Airway epithelial cell (primary cell): ENCODE measurements around the gene GLOD5. TPM values are rescaled to one million over a fixed set of nuclear protein-coding genes. Genes with fewer than 3 reads are reported as not detected.

Source experiments
- total RNA-seq: library from RNA; depleted of rRNA; stranded (reverse); fragments of >200 nt; gene quantifications from 2 replicates; pipeline ENCODE4 v1.2.3, GENCODE V29; 2015

Gene GLOD5
- not detected in 2 replicates for total RNA-seq

GRCh38 chrX:48761674-48762471 is at the start of gene GLOD5:
Gene GLOD5 (plus strand): TSS chrX:48761747. CDS start chrX:48761791, 44 bp downstream.

GRCh38 chrX:48786341-48786800 is 24.8 kb downstream of the GLOD5 start, which contains the start of gene GATA1:
Gene GATA1 (plus strand): TSS chrX:48786590. CDS start chrX:48791110, 4,520 bp downstream.

GRCh38 chrX:48801280-48802088 is 39.9 kb downstream of the GLOD5 start, which contains the start of gene HDAC6:
Gene HDAC6 (plus strand): TSS chrX:48802067. CDS start chrX:48802693, 626 bp downstream.

Other genes with a start within 250 kb of the GLOD5 start
- gene EBP, start 239.9 kb upstream of the GLOD5 start, total RNA-seq = 180 and 181 TPM in 2 replicates
- gene TBC1D25, start 222.0 kb upstream of the GLOD5 start, total RNA-seq = 7.7 and 10.2 TPM in 2 replicates
- gene RBM3, start 187.3 kb upstream of the GLOD5 start, total RNA-seq = 144 and 157 TPM in 2 replicates
- gene WDR13, start 164.3 kb upstream of the GLOD5 start, total RNA-seq = 68.0 and 92.2 TPM in 2 replicates
- 0.14 and 0.21 TPM in 2 replicates for gene WAS, start 77.9 kb upstream of the GLOD5 start, total RNA-seq
- gene SUV39H1, start 65.0 kb upstream of the GLOD5 start, total RNA-seq = 13.0 and 13.6 TPM in 2 replicates
- gene GATA1, start 24.8 kb downstream of the GLOD5 start, total RNA-seq = not detected in 2 replicates
- gene HDAC6, start 40.3 kb downstream of the GLOD5 start, total RNA-seq = 24.9 and 28.6 TPM in 2 replicates
- not detected in 2 replicates for gene ERAS, start 64.8 kb downstream of the GLOD5 start, total RNA-seq
- gene PCSK1N, start 73.9 kb downstream of the GLOD5 start, total RNA-seq = 13.2 and 15.4 TPM in 2 replicates
- gene TIMM17B, start 136.0 kb downstream of the GLOD5 start, total RNA-seq = 74.8 and 113 TPM in 2 replicates
- 64.3 and 68.2 TPM in 2 replicates for gene PQBP1, start 136.2 kb downstream of the GLOD5 start, total RNA-seq
- 25.6 and 26.7 TPM in 2 replicates for gene SLC35A2, start 149.9 kb downstream of the GLOD5 start, total RNA-seq
- gene PIM2, start 157.3 kb downstream of the GLOD5 start, total RNA-seq = 7.5 and 14.6 TPM in 2 replicates
- 30.3 and 32.0 TPM in 2 replicates for gene OTUD5, start 195.9 kb downstream of the GLOD5 start, total RNA-seq
- under 0.01 and 0.14 TPM in 2 replicates for gene KCND1, start 210.1 kb downstream of the GLOD5 start, total RNA-seq
- gene GRIPAP1, start 240.5 kb downstream of the GLOD5 start, total RNA-seq = 9.9 and 14.4 TPM in 2 replicates